GM15510 (cell line): ENCODE data around the gene ZNF837.

Experiments used
- POLR2A ChIP-seq: IDR thresholded peaks from 3 replicates; pipeline ENCODE4 v1.6.1; 2011; ENCODE audit warnings: borderline replicate concordance; ENCODE audit not compliant: insufficient read length; ENCODE audit errors: extremely low read depth

ZNF837 gene

GRCh38 chr19:58325311-58326022 is 55.4 kb downstream of the ZNF837 start:
- no peak for TF ChIP-seq POLR2A

- TF ChIP-seq POLR2A: no peak
Measured at GRCh38 chr19:58319241-58319640, 61.6 kb downstream of the ZNF837 start.

- no peak for TF ChIP-seq POLR2A
Measured at GRCh38 chr19:58318297-58318696, 62.5 kb downstream of the ZNF837 start.
